H1 (cell line): ENCODE data around the gene DSE. TPM values are rescaled to one million over a fixed set of nuclear protein-coding genes. Genes with fewer than 3 reads are reported as not detected.

Experiments
- CTCF ChIA-PET: fragments of 300-600 bp; sonication (Branson Sonifier 250); formaldehyde crosslinking; loops from one replicate; lab custom pipeline; 2021; ENCODE audit not compliant: partially characterized antibody; lab: Charles Lee
- POLR2A ChIA-PET: fragments of 300-600 bp; sonication (Branson Sonifier 250); formaldehyde crosslinking; loops from one replicate; lab custom pipeline; 2021; ENCODE audit warnings: inconsistent platforms; ENCODE audit not compliant: partially characterized antibody; lab: Charles Lee
- DNase-seq, 2 experiments: peaks; one replicate each; pipeline versions ENCODE4 v3.0.0 to v3.0.0-alpha.2; 2010 to 2022; ENCODE audit warnings: low spot score in 2 of 2, low read depth in 1 of 2, mixed read lengths in 1 of 2
- FAIRE-seq: peaks from 2 replicates; lab custom pipeline; 2011; peaks lifted over from hg19 to GRCh38; lab: Jason Lieb, UNC
- H2AFZ ChIP-seq: 2 replicates; pipeline ENCODE4 v1.8.1; 2012; ENCODE audit warnings: low read length, inconsistent platforms
- H2AK5ac ChIP-seq: 2 replicates; pipeline ENCODE4 v1.6.1; 2013; ENCODE audit warnings: low read depth, low read length
- H2BK120ac ChIP-seq: replicated peaks from 2 replicates; pipeline ENCODE3; 2013; ENCODE audit warnings: low read depth, low read length, inconsistent platforms
- H2BK12ac ChIP-seq: 2 replicates; pipeline ENCODE4 v1.6.1; 2013; ENCODE audit warnings: low read depth, low read length
- H2BK15ac ChIP-seq: 2 replicates; pipeline ENCODE4 v1.6.1; 2013; ENCODE audit warnings: low read length
- H2BK20ac ChIP-seq: 2 replicates; pipeline ENCODE4 v1.6.1; 2013; ENCODE audit warnings: low read length
- H2BK5ac ChIP-seq: 2 replicates; pipeline ENCODE4 v1.6.1; 2013; ENCODE audit warnings: low read depth, low read length
- H3K14ac ChIP-seq: 2 replicates; pipeline ENCODE4 v1.6.1; 2013; ENCODE audit warnings: inconsistent platforms; ENCODE audit not compliant: insufficient read length
- H3K18ac ChIP-seq: 2 replicates; pipeline ENCODE4 v1.6.1; 2013; ENCODE audit warnings: low read length; ENCODE audit errors: extremely low read depth
- H3K23ac ChIP-seq: 2 replicates; pipeline ENCODE4 v1.6.1; 2013; ENCODE audit warnings: inconsistent platforms; ENCODE audit not compliant: insufficient read length
- H3K23me2 ChIP-seq: 2 replicates; pipeline ENCODE4 v1.6.1; 2013; ENCODE audit warnings: low read depth, low read length
- H3K27ac ChIP-seq: 2 replicates; pipeline ENCODE4 v1.6.1; 2011; ENCODE audit warnings: low read depth, low read length, inconsistent platforms
- H3K27me3 ChIP-seq, 4 experiments: replicated peaks in 1 of 4; 1 replicate in 1 of 4; 2 replicates in 3 of 4; pipeline versions ENCODE4 v1.6.1 to v1.8.1; 2011 to 2013; ENCODE audit warnings: low read length in 3 of 4, mild to moderate bottlenecking in 3 of 4, inconsistent platforms in 2 of 4, mixed read lengths in 2 of 4, moderate library complexity in 1 of 4; ENCODE audit not compliant: control insufficient read depth in 3 of 4, insufficient read depth in 3 of 4; ENCODE audit errors: extremely low read depth in 1 of 4
- H3K36me3 ChIP-seq, 4 experiments: 2 replicates each; pipeline versions ENCODE4 v1.6.1 to v1.8.1; 2011 to 2013; ENCODE audit warnings: mild to moderate bottlenecking in 4 of 4, low read length in 3 of 4, moderate library complexity in 2 of 4, control low read depth in 1 of 4, inconsistent platforms in 1 of 4; ENCODE audit not compliant: insufficient read depth in 4 of 4, control insufficient read depth in 2 of 4
- H3K4ac ChIP-seq: replicated peaks from 2 replicates; pipeline ENCODE3; 2013; ENCODE audit warnings: low read length, low read depth, mixed read lengths, inconsistent platforms; ENCODE audit not compliant: insufficient read length
- H3K4me1 ChIP-seq, 4 experiments: replicated peaks in 1 of 4; 1 replicate in 1 of 4; 2 replicates in 3 of 4; pipeline versions ENCODE4 v1.6.1 to v1.8.1; 2011 to 2013; ENCODE audit warnings: low read length in 3 of 4, inconsistent platforms in 2 of 4, mixed read lengths in 1 of 4; ENCODE audit not compliant: insufficient read depth in 4 of 4, control insufficient read depth in 3 of 4
- H3K4me2 ChIP-seq, 2 experiments: 2 replicates each; pipeline versions ENCODE4 v1.6.1 to v1.8.1; 2011 to 2013; ENCODE audit warnings: low read depth in 2 of 2, low read length in 2 of 2, control low read depth in 1 of 2, inconsistent platforms in 1 of 2, mild to moderate bottlenecking in 1 of 2; ENCODE audit not compliant: insufficient read depth in 1 of 2
- H3K4me3 ChIP-seq, 4 experiments: fragments of 200-600, 300-600 bp in 1 of 4; sonication (generic), shearing (Covaris generic), sonication (Bioruptor Twin) in 1 of 4; 2 replicates each; pipeline versions ENCODE4 v1.5.1 to v1.8.1; 2011 to 2016; ENCODE audit warnings: low read length in 4 of 4, low read depth in 3 of 4, control low read depth in 2 of 4, inconsistent platforms in 2 of 4, mild to moderate bottlenecking in 2 of 4, mixed read lengths in 1 of 4, moderate library complexity in 1 of 4; ENCODE audit not compliant: insufficient read depth in 2 of 4; ENCODE audit errors: extremely low read depth in 1 of 4
- H3K56ac ChIP-seq: replicated peaks from 2 replicates; pipeline ENCODE3; 2013; ENCODE audit warnings: low read depth, mild to moderate bottlenecking, mixed read lengths, low read length, inconsistent platforms; ENCODE audit not compliant: insufficient read length
- H3K79me1 ChIP-seq: 2 replicates; pipeline ENCODE4 v1.6.1; 2013; ENCODE audit warnings: low read depth, low read length, control low read depth
- H3K79me2 ChIP-seq, 2 experiments: 2 replicates each; pipeline versions ENCODE4 v1.6.1 to v1.8.1; 2012 to 2013; ENCODE audit warnings: low read length in 2 of 2, mild to moderate bottlenecking in 2 of 2, inconsistent platforms in 1 of 2; ENCODE audit not compliant: insufficient read depth in 2 of 2, control insufficient read depth in 1 of 2
- H3K9ac ChIP-seq, 4 experiments: replicated peaks in 1 of 4; 1 replicate in 1 of 4; 2 replicates in 3 of 4; pipeline versions ENCODE4 v1.6.1 to v1.8.1; 2011 to 2013; ENCODE audit warnings: low read depth in 3 of 4, low read length in 3 of 4, control low read depth in 2 of 4, mild to moderate bottlenecking in 2 of 4, moderate library complexity in 2 of 4, inconsistent platforms in 1 of 4; ENCODE audit errors: extremely low read depth in 1 of 4
- H3K9me3 ChIP-seq, 2 experiments: 2 replicates each; pipeline versions ENCODE4 v1.6.1 to v1.8.1; 2012 to 2013; ENCODE audit warnings: mild to moderate bottlenecking in 2 of 2, moderate library complexity in 2 of 2, control low read depth in 1 of 2, inconsistent platforms in 1 of 2, low read depth in 1 of 2, low read length in 1 of 2, mixed read lengths in 1 of 2; ENCODE audit not compliant: insufficient read depth in 2 of 2
- H4K20me1 ChIP-seq, 2 experiments: replicated peaks in 1 of 2; 2 replicates each; pipeline versions ENCODE3 to v1.8.1; 2011 to 2013; ENCODE audit warnings: inconsistent platforms in 2 of 2, low read length in 2 of 2, mild to moderate bottlenecking in 1 of 2; ENCODE audit not compliant: insufficient read depth in 2 of 2, control insufficient read depth in 1 of 2
- H4K5ac ChIP-seq: 2 replicates; pipeline ENCODE4 v1.6.1; 2013; ENCODE audit warnings: low read length, low read depth, mixed read lengths, inconsistent platforms; ENCODE audit not compliant: insufficient read length
- H4K8ac ChIP-seq: 2 replicates; pipeline ENCODE4 v1.8.0; 2013; ENCODE audit warnings: mild to moderate bottlenecking, moderate library complexity, low read length, inconsistent platforms; ENCODE audit not compliant: insufficient read depth; ENCODE audit errors: extremely low read depth
- H4K91ac ChIP-seq: replicated peaks from 2 replicates; pipeline ENCODE3; 2013; ENCODE audit warnings: low read length, mixed read lengths, inconsistent platforms; ENCODE audit not compliant: insufficient read length
- CHD2 ChIP-seq: IDR thresholded peaks from 2 replicates; pipeline ENCODE4 v1.6.1; 2012; ENCODE audit warnings: low read length, improper control_type of control experiment
- NANOG ChIP-seq: IDR thresholded peaks from 2 replicates; pipeline ENCODE4 v1.6.1; 2011; ENCODE audit warnings: low read length, low read depth, mild to moderate bottlenecking, inconsistent platforms; ENCODE audit not compliant: insufficient read depth, poor library complexity, severe bottlenecking
- PHF8 ChIP-seq: fragments of 200-600 bp; sonication (generic); conservative IDR thresholded peaks from 2 replicates; pipeline ENCODE4 v1.7.1; 2012; ENCODE audit warnings: low read depth, mild to moderate bottlenecking, inconsistent platforms, low read length, moderate library complexity
- POLR2AphosphoS5 ChIP-seq: IDR thresholded peaks from 2 replicates; pipeline ENCODE4 v1.6.1; 2011; ENCODE audit warnings: low read depth, low read length
- RXRA ChIP-seq: IDR thresholded peaks from 2 replicates; pipeline ENCODE4 v1.6.1; 2011; ENCODE audit warnings: low read depth, mild to moderate bottlenecking, low read length, moderate library complexity; ENCODE audit not compliant: insufficient read depth
- SIN3A ChIP-seq, 2 experiments: IDR thresholded peaks in 1 of 2; conservative IDR thresholded peaks in 1 of 2; 2 replicates each; pipeline ENCODE4 v1.6.1; 2011 to 2012; ENCODE audit warnings: low read length in 2 of 2, improper control_type of control experiment in 1 of 2, low read depth in 1 of 2, mild to moderate bottlenecking in 1 of 2
- SIRT6 ChIP-seq: IDR thresholded peaks from one replicate; pipeline ENCODE4 v1.7.1; 2012; ENCODE audit warnings: low read length, inconsistent platforms
- SP2 ChIP-seq: IDR thresholded peaks from 2 replicates; pipeline ENCODE4 v1.6.1; 2012; ENCODE audit warnings: mild to moderate bottlenecking, low read length, inconsistent platforms
- TBP ChIP-seq: IDR thresholded peaks from 2 replicates; pipeline ENCODE4 v1.6.1; 2011; ENCODE audit warnings: low read depth, low read length, improper control_type of control experiment
- TCF12 ChIP-seq: IDR thresholded peaks from 2 replicates; pipeline ENCODE4 v1.6.1; 2011; ENCODE audit warnings: low read depth, mild to moderate bottlenecking, low read length
- ZNF274 ChIP-seq: IDR thresholded peaks from 2 replicates; pipeline ENCODE4 v1.7.0; 2012; ENCODE audit warnings: low read length, borderline replicate concordance; ENCODE audit errors: extremely low read depth
- WGBS, 2 experiments: shearing (Covaris generic) in 1 of 2; methylation state at CpG; one replicate each; pipeline versions ENCODE4 v1.1.6 to v1.1.7; 2013 to 2015; ENCODE audit warnings: low lambda C conversion rate in 2 of 2, mixed read lengths in 2 of 2, inconsistent platforms in 1 of 2, low coverage in 1 of 2, missing lambda C conversion rate in 1 of 2; ENCODE audit not compliant: insufficient replicate concordance in 2 of 2, insufficient coverage in 1 of 2, insufficient read length in 1 of 2; ENCODE audit errors: extremely low coverage in 1 of 2, missing lambda C conversion rate in 1 of 2; 5-methylcytosine and 5-hydroxymethylcytosine counted together
- polyA plus RNA-seq, 7 experiments: library from polyadenylated mRNA; depleted of rRNA in 3 of 7; stranded (reverse) in 5 of 7; unstranded in 2 of 7; fragments of >200 nt in 5 of 7; fragments of 200-250 nt in 2 of 7; gene quantifications; 1 replicate in 5 of 7; 2 replicates in 1 of 7; 4 replicates in 1 of 7; pipeline versions ENCODE4 v1.2.1 to v1.2.3, GENCODE V29; 2011 to 2013; ENCODE audit warnings: missing spikeins in 2 of 7, mixed read lengths in 2 of 7
- total RNA-seq: library from RNA; stranded (reverse); fragmentation: NEBNext Ultra II Directional; extraction: Animal tissue kit (Norgen Biotek cat#: 25700); gene quantifications from 2 replicates; pipeline ENCODE4 v1.2.1, GENCODE V29; 2021
- TF ChIP-seq, protein P1 (sequence below), 3 experiments: IDR thresholded peaks; 1 replicate in 2 of 3; 2 replicates in 1 of 3; pipeline versions ENCODE4 v1.5.1 to v1.6.1; 2011; ENCODE audit warnings: low read length in 3 of 3, mild to moderate bottlenecking in 3 of 3, inconsistent platforms in 2 of 3, low read depth in 1 of 3, moderate library complexity in 1 of 3; ENCODE audit not compliant: insufficient read depth in 1 of 3; ENCODE audit errors: control extremely low read depth in 1 of 3

DSE gene
- total and polyA plus RNA-seq, 2 of the 8 experiments (the other 6 are each of a cell fraction or from before 2014, with no cell fraction given), result 32.5 to 94.4 TPM

DNA sequence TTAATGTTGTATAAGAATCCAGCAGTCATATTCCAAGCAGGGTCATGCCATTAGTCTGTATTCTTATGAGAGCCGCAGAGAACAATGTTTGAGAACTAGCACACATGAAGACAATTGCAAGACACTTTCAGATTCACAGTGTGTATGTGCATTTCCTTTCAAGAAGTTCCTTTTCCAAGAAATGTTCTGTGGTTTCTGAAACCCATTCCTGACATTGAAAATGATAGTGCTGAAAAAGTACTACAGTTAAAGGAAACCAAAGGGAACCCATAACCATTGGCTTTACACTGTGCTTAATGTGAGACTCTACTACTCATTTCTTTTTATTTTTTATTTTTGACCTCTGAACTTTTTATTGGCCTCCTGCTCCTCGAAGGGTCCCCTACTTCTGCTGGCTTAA is 86.2 kb downstream of the DSE start:
- Histone ChIP-seq H4K8ac (no peak overlapping the region), H2AFZ (no peak overlapping the region), H3K79me2 (no peaks in the 10 kb centered on the region), H3K23me2 (peaks cover 2% of the 10 kb centered on the region; the same call in 1 of the 2 replicates), H2BK120ac (no peak overlapping the region), H2BK5ac (no peak overlapping the region), H3K27me3 (peaks cover 5 to 17% (median 13%) of the 10 kb centered on the region in 4 experiments), H3K27ac (no peak overlapping the region), H3K36me3 (no peaks in the 10 kb centered on the region), H3K4me3 (no peak overlapping the region), H4K20me1 (no peaks in the 10 kb centered on the region), H3K4me1 (peaks cover 0 to 3% (median under 1%) of the 10 kb centered on the region in 4 experiments; a peak in 4 of 7 replicates), H3K4ac (no peak overlapping the region), H3K4me2 (no peak overlapping the region), H3K9me3 (no peaks in the 10 kb centered on the region), H4K91ac (no peak overlapping the region), H3K23ac (no peak overlapping the region), H3K18ac (no peak overlapping the region), H3K79me1 (no peaks in the 10 kb centered on the region), H3K9ac (no peak overlapping the region), H2BK20ac (no peak overlapping the region), H2AK5ac (no peak overlapping the region), H2BK15ac (no peak overlapping the region), H2BK12ac (no peak overlapping the region), H3K14ac (no peak overlapping the region), H3K56ac (no peak overlapping the region), H4K5ac (no peak overlapping the region)
- DNase-seq, result no peak
- WGBS, 2 experiments, result 84% methylated on average over 2 of the region's 2 CpGs; no CpG with 5 or more reads in 1 of the 2 experiments
- FAIRE-seq, result no peak
- POLR2A ChIA-PET, result no interaction called here
- CTCF ChIA-PET, result interaction anchor here (1.2 to 2.6 kb wide), 3 partner anchors 21 to 188 kb away, joined by 3 to 14 read pairs (median 4); no protein-coding TSS in a partner anchor
- TF ChIP-seq SIRT6 (no peak), NANOG (no peak), POLR2AphosphoS5 (no peak), ZNF274 (no peak), PHF8 (no peak), TCF12 (no peak), RXRA (no peak), SIN3A (conservative IDR thresholded peaks at IDR 0.05 in 1 of 2, IDR thresholded peaks at IDR 0.05 in 1 of 2; ENCODE audit: low read depth in 1 of 2, low read length in 2 of 2) (no peak), TBP (no peak), SP2 (no peak), CHD2 (no peak)
- TF ChIP-seq, protein P1, sequence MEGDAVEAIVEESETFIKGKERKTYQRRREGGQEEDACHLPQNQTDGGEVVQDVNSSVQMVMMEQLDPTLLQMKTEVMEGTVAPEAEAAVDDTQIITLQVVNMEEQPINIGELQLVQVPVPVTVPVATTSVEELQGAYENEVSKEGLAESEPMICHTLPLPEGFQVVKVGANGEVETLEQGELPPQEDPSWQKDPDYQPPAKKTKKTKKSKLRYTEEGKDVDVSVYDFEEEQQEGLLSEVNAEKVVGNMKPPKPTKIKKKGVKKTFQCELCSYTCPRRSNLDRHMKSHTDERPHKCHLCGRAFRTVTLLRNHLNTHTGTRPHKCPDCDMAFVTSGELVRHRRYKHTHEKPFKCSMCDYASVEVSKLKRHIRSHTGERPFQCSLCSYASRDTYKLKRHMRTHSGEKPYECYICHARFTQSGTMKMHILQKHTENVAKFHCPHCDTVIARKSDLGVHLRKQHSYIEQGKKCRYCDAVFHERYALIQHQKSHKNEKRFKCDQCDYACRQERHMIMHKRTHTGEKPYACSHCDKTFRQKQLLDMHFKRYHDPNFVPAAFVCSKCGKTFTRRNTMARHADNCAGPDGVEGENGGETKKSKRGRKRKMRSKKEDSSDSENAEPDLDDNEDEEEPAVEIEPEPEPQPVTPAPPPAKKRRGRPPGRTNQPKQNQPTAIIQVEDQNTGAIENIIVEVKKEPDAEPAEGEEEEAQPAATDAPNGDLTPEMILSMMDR (IDR thresholded peaks at IDR 0.05; ENCODE audit: control extremely low read depth in 1 of 3, insufficient read depth in 1 of 3, low read depth in 1 of 3, low read length in 3 of 3), result no peak
